Tracheal epithelial cell (primary cell): ENCODE measurements around the gene E2F7. TPM values are rescaled to one million over a fixed set of nuclear protein-coding genes. Genes with fewer than 3 reads are reported as not detected.

Source experiments
- total RNA-seq: library from RNA; depleted of rRNA; stranded (reverse); fragments of >200 nt; gene quantifications from 2 replicates; pipeline ENCODE4 v1.2.1, GENCODE V29; 2014

The E2F7 gene
- total RNA-seq = 2.6 and 7.0 TPM in 2 replicates

DNA sequence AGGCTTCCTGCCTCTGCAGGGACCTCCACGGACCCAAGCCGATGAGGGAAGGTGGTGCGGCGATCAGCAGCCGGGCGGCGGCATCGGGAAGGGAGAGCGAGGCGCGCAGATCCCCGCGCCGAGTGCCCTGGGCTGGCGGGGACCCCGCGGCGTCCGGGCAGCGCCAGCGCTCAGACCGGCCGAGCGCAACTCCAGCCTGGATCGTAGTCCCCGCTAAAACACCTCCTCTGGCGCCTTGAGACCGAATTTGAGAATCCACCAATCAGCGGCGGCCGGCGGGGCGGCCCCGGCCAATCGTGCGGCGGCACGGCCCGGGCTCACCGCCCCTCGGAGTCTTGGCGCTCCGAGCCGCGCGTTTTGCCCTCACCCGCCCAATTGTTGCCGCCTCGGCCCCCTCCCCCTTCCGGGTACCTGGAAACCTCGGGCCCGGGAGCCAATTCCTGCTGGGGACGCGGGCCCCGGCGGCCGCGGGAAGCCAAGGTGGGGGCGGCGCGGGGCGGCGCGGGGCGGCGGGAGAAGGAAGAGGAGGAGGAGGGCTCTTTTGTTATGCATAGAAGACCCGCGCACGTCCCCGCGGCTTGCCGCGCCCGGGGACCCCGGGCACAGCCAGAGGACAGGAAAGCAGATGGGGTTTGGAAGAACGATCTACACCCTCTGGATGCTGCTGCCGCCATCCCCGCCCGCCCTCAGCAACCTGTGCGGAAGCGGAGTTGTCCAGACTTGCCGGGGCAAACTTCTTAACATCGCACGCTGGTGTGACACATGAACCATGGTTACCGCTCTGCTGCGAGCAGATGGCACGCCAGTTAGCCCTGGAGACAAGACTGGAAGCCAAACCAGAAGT lies at the start of gene E2F7:
E2F7 (minus strand) TSS at position 209 of the 844 bp plus-strand sequence. CDS start 934 bp downstream, outside the sequence.

Other genes with a start within 250 kb of the E2F7 start
- 12.1 and 50.8 TPM in 2 replicates for gene CSRP2, start 186.6 kb downstream of the E2F7 start, total RNA-seq